GM23338 (cell line): Measurements from ENCODE around the gene KLHL17.

Experiments used
- CREB1 ChIP-seq: fragments of 250-450 bp; sonication (Bioruptor Pico); IDR thresholded peaks from 2 replicates; pipeline ENCODE4 v1.5.0; 2020; ENCODE audit warnings: low read depth, mild to moderate bottlenecking, moderate library complexity
- EZH2 ChIP-seq: fragments of 200-600 bp; sonication (generic); IDR thresholded peaks from one replicate; pipeline ENCODE4 v1.8.0; 2017; ENCODE audit warnings: antibody characterized with exemption, mild to moderate bottlenecking, low read depth; ENCODE audit not compliant: unreplicated experiment
- EZH2phosphoT487 ChIP-seq: fragments of 200-600 bp; sonication (generic); IDR thresholded peaks from one replicate; pipeline ENCODE4 v1.8.1; 2018; ENCODE audit warnings: antibody characterized with exemption; ENCODE audit not compliant: unreplicated experiment
- JUNB ChIP-seq: IDR thresholded peaks from one replicate; pipeline ENCODE4 v1.6.1; 2016; ENCODE audit warnings: antibody characterized with exemption; ENCODE audit not compliant: unreplicated experiment
- NANOG ChIP-seq: IDR thresholded peaks from 2 replicates; pipeline ENCODE4 v1.6.1; 2016; ENCODE audit warnings: antibody characterized with exemption, borderline replicate concordance
- POLR2AphosphoS5 ChIP-seq: IDR thresholded peaks from 2 replicates; pipeline ENCODE4 v1.6.1; 2016; ENCODE audit warnings: antibody characterized with exemption, low read depth
- STAT1 ChIP-seq: IDR thresholded peaks from one replicate; pipeline ENCODE4 v1.6.1; 2016; ENCODE audit warnings: antibody characterized with exemption; ENCODE audit not compliant: unreplicated experiment
- ZNF114 ChIP-seq: fragments of 250-450 bp; sonication (Bioruptor Pico); IDR thresholded peaks from 2 replicates; pipeline ENCODE4 v1.5.0; 2020; ENCODE audit warnings: mild to moderate bottlenecking, moderate library complexity
- ZNF331 ChIP-seq: fragments of 250-450 bp; sonication (Bioruptor Pico); IDR thresholded peaks from 2 replicates; pipeline ENCODE4 v1.5.0; 2020; ENCODE audit warnings: low read depth, mild to moderate bottlenecking, moderate library complexity
- TF ChIP-seq, protein P1 (sequence below), 2 experiments: fragments of 200-600 bp in 1 of 2; sonication (generic) in 1 of 2; conservative IDR thresholded peaks; 2 replicates each; pipeline versions ENCODE4 v1.5.1 to v1.6.1; 2016 to 2017; ENCODE audit warnings: antibody characterized with exemption in 2 of 2, low read depth in 2 of 2, mild to moderate bottlenecking in 2 of 2, moderate library complexity in 1 of 2
- TF ChIP-seq, protein P2 (sequence below): IDR thresholded peaks from 2 replicates; pipeline ENCODE4 v1.6.1; 2016; ENCODE audit warnings: antibody characterized with exemption
- TF ChIP-seq, protein P3 (sequence below): IDR thresholded peaks from one replicate; pipeline ENCODE4 v1.6.1; 2018; ENCODE audit warnings: antibody characterized with exemption; ENCODE audit not compliant: unreplicated experiment
- TF ChIP-seq, protein P4 (sequence below): fragments of 250-450 bp; sonication (Bioruptor Pico); IDR thresholded peaks from 2 replicates; pipeline ENCODE4 v1.5.0; 2020; ENCODE audit warnings: mild to moderate bottlenecking, moderate library complexity

DNA sequence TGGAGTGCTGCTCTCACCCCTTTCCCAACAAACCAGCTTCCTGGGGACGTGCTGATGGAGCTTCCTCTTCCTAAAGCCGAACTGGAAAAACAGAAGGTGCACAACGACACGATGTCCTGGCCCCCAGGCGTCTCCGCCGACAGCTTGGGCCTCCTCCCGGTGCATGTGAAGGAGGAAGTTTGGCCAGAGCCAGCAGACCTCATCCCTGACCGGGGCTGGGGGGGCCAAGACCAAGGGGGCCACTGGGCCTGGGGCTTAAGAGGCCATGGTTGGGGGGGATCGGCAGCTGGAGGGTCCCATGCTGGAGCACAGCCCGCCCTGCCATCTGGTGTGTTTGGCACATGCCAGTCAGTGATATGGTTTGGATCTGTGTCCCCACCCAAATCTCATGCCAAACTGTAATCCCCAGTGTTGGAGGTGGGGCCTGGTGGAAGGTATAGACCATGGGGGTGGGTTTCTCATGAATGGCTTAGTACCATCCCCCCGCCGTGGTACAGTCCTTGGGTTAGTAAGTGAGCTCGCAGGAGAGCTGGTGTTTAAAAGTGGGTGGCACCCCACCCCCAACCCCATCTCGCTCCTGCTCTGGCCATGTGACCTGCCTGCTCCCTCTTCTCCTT is 33.1 kb downstream of the KLHL17 start:
- no peak for TF ChIP-seq EZH2phosphoT487
- TF ChIP-seq, protein P1, sequence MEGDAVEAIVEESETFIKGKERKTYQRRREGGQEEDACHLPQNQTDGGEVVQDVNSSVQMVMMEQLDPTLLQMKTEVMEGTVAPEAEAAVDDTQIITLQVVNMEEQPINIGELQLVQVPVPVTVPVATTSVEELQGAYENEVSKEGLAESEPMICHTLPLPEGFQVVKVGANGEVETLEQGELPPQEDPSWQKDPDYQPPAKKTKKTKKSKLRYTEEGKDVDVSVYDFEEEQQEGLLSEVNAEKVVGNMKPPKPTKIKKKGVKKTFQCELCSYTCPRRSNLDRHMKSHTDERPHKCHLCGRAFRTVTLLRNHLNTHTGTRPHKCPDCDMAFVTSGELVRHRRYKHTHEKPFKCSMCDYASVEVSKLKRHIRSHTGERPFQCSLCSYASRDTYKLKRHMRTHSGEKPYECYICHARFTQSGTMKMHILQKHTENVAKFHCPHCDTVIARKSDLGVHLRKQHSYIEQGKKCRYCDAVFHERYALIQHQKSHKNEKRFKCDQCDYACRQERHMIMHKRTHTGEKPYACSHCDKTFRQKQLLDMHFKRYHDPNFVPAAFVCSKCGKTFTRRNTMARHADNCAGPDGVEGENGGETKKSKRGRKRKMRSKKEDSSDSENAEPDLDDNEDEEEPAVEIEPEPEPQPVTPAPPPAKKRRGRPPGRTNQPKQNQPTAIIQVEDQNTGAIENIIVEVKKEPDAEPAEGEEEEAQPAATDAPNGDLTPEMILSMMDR (conservative IDR thresholded peaks at IDR 0.05; ENCODE audit: low read depth in 2 of 2): no peak
- no peak for TF ChIP-seq EZH2
- TF ChIP-seq JUNB: no peak
- TF ChIP-seq POLR2AphosphoS5: no peak
- TF ChIP-seq, protein P2, sequence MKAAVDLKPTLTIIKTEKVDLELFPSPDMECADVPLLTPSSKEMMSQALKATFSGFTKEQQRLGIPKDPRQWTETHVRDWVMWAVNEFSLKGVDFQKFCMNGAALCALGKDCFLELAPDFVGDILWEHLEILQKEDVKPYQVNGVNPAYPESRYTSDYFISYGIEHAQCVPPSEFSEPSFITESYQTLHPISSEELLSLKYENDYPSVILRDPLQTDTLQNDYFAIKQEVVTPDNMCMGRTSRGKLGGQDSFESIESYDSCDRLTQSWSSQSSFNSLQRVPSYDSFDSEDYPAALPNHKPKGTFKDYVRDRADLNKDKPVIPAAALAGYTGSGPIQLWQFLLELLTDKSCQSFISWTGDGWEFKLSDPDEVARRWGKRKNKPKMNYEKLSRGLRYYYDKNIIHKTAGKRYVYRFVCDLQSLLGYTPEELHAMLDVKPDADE: no peak
- TF ChIP-seq, protein P3, sequence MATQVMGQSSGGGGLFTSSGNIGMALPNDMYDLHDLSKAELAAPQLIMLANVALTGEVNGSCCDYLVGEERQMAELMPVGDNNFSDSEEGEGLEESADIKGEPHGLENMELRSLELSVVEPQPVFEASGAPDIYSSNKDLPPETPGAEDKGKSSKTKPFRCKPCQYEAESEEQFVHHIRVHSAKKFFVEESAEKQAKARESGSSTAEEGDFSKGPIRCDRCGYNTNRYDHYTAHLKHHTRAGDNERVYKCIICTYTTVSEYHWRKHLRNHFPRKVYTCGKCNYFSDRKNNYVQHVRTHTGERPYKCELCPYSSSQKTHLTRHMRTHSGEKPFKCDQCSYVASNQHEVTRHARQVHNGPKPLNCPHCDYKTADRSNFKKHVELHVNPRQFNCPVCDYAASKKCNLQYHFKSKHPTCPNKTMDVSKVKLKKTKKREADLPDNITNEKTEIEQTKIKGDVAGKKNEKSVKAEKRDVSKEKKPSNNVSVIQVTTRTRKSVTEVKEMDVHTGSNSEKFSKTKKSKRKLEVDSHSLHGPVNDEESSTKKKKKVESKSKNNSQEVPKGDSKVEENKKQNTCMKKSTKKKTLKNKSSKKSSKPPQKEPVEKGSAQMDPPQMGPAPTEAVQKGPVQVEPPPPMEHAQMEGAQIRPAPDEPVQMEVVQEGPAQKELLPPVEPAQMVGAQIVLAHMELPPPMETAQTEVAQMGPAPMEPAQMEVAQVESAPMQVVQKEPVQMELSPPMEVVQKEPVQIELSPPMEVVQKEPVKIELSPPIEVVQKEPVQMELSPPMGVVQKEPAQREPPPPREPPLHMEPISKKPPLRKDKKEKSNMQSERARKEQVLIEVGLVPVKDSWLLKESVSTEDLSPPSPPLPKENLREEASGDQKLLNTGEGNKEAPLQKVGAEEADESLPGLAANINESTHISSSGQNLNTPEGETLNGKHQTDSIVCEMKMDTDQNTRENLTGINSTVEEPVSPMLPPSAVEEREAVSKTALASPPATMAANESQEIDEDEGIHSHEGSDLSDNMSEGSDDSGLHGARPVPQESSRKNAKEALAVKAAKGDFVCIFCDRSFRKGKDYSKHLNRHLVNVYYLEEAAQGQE: no peak
- TF ChIP-seq CREB1 (CRISPR knock-in tag): no peak
- TF ChIP-seq ZNF331: no peak
- TF ChIP-seq NANOG: no peak
- no peak for TF ChIP-seq STAT1
- no peak for TF ChIP-seq ZNF114 (CRISPR knock-in tag)
- TF ChIP-seq, protein P4, sequence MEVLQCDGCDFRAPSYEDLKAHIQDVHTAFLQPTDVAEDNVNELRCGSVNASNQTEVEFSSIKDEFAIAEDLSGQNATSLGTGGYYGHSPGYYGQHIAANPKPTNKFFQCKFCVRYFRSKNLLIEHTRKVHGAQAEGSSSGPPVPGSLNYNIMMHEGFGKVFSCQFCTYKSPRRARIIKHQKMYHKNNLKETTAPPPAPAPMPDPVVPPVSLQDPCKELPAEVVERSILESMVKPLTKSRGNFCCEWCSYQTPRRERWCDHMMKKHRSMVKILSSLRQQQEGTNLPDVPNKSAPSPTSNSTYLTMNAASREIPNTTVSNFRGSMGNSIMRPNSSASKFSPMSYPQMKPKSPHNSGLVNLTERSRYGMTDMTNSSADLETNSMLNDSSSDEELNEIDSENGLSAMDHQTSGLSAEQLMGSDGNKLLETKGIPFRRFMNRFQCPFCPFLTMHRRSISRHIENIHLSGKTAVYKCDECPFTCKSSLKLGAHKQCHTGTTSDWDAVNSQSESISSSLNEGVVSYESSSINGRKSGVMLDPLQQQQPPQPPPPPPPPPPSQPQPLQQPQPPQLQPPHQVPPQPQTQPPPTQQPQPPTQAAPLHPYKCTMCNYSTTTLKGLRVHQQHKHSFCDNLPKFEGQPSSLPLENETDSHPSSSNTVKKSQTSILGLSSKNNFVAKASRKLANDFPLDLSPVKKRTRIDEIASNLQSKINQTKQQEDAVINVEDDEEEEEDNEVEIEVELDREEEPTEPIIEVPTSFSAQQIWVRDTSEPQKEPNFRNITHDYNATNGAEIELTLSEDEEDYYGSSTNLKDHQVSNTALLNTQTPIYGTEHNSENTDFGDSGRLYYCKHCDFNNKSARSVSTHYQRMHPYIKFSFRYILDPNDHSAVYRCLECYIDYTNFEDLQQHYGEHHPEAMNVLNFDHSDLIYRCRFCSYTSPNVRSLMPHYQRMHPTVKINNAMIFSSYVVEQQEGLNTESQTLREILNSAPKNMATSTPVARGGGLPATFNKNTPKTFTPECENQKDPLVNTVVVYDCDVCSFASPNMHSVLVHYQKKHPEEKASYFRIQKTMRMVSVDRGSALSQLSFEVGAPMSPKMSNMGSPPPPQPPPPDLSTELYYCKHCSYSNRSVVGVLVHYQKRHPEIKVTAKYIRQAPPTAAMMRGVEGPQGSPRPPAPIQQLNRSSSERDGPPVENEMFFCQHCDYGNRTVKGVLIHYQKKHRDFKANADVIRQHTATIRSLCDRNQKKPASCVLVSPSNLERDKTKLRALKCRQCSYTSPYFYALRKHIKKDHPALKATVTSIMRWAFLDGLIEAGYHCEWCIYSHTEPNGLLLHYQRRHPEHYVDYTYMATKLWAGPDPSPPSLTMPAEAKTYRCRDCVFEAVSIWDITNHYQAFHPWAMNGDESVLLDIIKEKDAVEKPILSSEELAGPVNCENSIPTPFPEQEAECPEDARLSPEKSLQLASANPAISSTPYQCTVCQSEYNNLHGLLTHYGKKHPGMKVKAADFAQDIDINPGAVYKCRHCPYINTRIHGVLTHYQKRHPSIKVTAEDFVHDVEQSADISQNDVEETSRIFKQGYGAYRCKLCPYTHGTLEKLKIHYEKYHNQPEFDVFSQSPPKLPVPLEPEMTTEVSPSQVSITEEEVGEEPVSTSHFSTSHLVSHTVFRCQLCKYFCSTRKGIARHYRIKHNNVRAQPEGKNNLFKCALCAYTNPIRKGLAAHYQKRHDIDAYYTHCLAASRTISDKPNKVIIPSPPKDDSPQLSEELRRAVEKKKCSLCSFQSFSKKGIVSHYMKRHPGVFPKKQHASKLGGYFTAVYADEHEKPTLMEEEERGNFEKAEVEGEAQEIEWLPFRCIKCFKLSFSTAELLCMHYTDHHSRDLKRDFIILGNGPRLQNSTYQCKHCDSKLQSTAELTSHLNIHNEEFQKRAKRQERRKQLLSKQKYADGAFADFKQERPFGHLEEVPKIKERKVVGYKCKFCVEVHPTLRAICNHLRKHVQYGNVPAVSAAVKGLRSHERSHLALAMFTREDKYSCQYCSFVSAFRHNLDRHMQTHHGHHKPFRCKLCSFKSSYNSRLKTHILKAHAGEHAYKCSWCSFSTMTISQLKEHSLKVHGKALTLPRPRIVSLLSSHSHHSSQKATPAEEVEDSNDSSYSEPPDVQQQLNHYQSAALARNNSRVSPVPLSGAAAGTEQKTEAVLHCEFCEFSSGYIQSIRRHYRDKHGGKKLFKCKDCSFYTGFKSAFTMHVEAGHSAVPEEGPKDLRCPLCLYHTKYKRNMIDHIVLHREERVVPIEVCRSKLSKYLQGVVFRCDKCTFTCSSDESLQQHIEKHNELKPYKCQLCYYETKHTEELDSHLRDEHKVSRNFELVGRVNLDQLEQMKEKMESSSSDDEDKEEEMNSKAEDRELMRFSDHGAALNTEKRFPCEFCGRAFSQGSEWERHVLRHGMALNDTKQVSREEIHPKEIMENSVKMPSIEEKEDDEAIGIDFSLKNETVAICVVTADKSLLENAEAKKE (CRISPR knock-in tag): no peak
